Endothelial cell of umbilical vein (primary cell): ENCODE data around the gene LHFPL2. TPM values are rescaled to one million over a fixed set of nuclear protein-coding genes. Genes with fewer than 3 reads are reported as not detected.
A peak's percentile ranks its signal among the peaks of the same experiment; 100 is the strongest.

Experiments
- Bru-seq: library from RNA; stranded (reverse); fragments of 400-500 nt; gene quantifications from one replicate; lab custom pipeline; 2021; lab: Mats Ljungman, UMichigan
- BruChase-seq, 2 experiments: library from RNA; stranded (reverse); fragments of 400-500 nt; gene quantifications; one replicate each; lab custom pipeline; 2021; lab: Mats Ljungman, UMichigan
- BruUV-seq: library from RNA; stranded (reverse); fragments of 400-500 nt; replicated peaks from 2 replicates; lab custom pipeline; 2021; lab: Mats Ljungman, UMichigan
- CTCF ChIA-PET: fragments of 300-600, 350-600 bp; sonication (Branson Sonifier 250); formaldehyde crosslinking; loops from one replicate; lab custom pipeline; 2021; ENCODE audit warnings: antibody characterized with exemption, inconsistent platforms; lab: Charles Lee
- POLR2A ChIA-PET: fragments of 300-600, 350-600 bp; sonication (Branson Sonifier 250); formaldehyde crosslinking; loops from one replicate; lab custom pipeline; 2021; ENCODE audit warnings: antibody characterized with exemption, inconsistent platforms; lab: Charles Lee
- DNase-seq: peaks from one replicate; pipeline ENCODE4 v3.0.0-alpha.2; 2011; ENCODE audit warnings: low read depth, low spot score
- FAIRE-seq: peaks from 2 replicates; lab custom pipeline; 2011; peaks lifted over from hg19 to GRCh38; lab: Jason Lieb, UNC
- H2AFZ ChIP-seq: 2 replicates; pipeline ENCODE4 v1.6.0; 2012; ENCODE audit warnings: low read depth, low read length, control low read depth, inconsistent platforms
- H3K27ac ChIP-seq: 2 replicates; pipeline ENCODE4 v1.5.1; 2011; ENCODE audit warnings: low read depth, mild to moderate bottlenecking, control low read depth, low read length, moderate library complexity; ENCODE audit not compliant: insufficient read depth
- H3K27me3 ChIP-seq, 2 experiments: 2 replicates each; pipeline versions ENCODE4 v1.6.0 to v1.6.1; 2011; ENCODE audit warnings: low read length in 2 of 2, mixed read lengths in 1 of 2; ENCODE audit not compliant: control insufficient read depth in 2 of 2, insufficient read depth in 2 of 2
- H3K36me3 ChIP-seq, 2 experiments: 2 replicates in 1 of 2; 3 replicates in 1 of 2; pipeline ENCODE4 v1.5.1; 2011; ENCODE audit warnings: low read length in 2 of 2, mild to moderate bottlenecking in 1 of 2, moderate library complexity in 1 of 2; ENCODE audit not compliant: control insufficient read depth in 2 of 2, insufficient read depth in 2 of 2; ENCODE audit errors: extremely low read depth in 1 of 2
- H3K4me1 ChIP-seq: 3 replicates; pipeline ENCODE4 v1.5.1; 2011; ENCODE audit warnings: mild to moderate bottlenecking, low read length; ENCODE audit not compliant: control insufficient read depth, insufficient read depth; ENCODE audit errors: extremely low read depth
- H3K4me2 ChIP-seq: 2 replicates; pipeline ENCODE4 v1.6.1; 2011; ENCODE audit warnings: low read length, control low read depth, mixed read lengths; ENCODE audit not compliant: insufficient read depth
- H3K4me3 ChIP-seq, 3 experiments: fragments of 200-600 bp in 1 of 3; sonication (generic), shearing (Covaris generic) in 1 of 3; replicated peaks in 1 of 3; 2 replicates each; pipeline ENCODE4 v1.5.1; 2011 to 2016; ENCODE audit warnings: control low read depth in 3 of 3, low read length in 3 of 3, mild to moderate bottlenecking in 2 of 3, inconsistent platforms in 1 of 3, low read depth in 1 of 3, moderate library complexity in 1 of 3; ENCODE audit not compliant: insufficient read depth in 1 of 3
- H3K79me2 ChIP-seq: 2 replicates; pipeline ENCODE4 v1.6.0; 2012; ENCODE audit warnings: low read length, inconsistent platforms; ENCODE audit not compliant: control insufficient read depth, insufficient read depth
- H3K9ac ChIP-seq: replicated peaks from 2 replicates; pipeline ENCODE3; 2011; ENCODE audit warnings: low read length, control low read depth; ENCODE audit not compliant: insufficient read depth; ENCODE audit errors: extremely low read depth
- H3K9me1 ChIP-seq: replicated peaks from 3 replicates; pipeline ENCODE4 v1.6.0; 2011; ENCODE audit warnings: mild to moderate bottlenecking, low read length; ENCODE audit not compliant: control insufficient read depth, insufficient read depth; ENCODE audit errors: extremely low read depth
- H3K9me3 ChIP-seq: replicated peaks from 2 replicates; pipeline ENCODE4 v1.5.1; 2012; ENCODE audit warnings: low read length, inconsistent platforms; ENCODE audit not compliant: control insufficient read depth, insufficient read depth
- H4K20me1 ChIP-seq: replicated peaks from 2 replicates; pipeline ENCODE3; 2011; ENCODE audit warnings: mild to moderate bottlenecking, low read length; ENCODE audit not compliant: control insufficient read depth, insufficient read depth; ENCODE audit errors: extremely low read depth
- CTCF ChIP-seq, 2 donors: IDR thresholded peaks; 1 replicate in 1 of 2; 2 replicates in 1 of 2; pipeline ENCODE4 v1.5.1; 2011; ENCODE audit warnings: low read length in 2 of 2, mild to moderate bottlenecking in 2 of 2, moderate library complexity in 2 of 2, control low read depth in 1 of 2, inconsistent platforms in 1 of 2, low read depth in 1 of 2; ENCODE audit not compliant: insufficient read depth in 1 of 2; ENCODE audit errors: extremely low read depth in 1 of 2
- EZH2 ChIP-seq: IDR thresholded peaks from 2 replicates; pipeline ENCODE4 v1.6.1; 2012; ENCODE audit warnings: borderline replicate concordance, low read depth, mild to moderate bottlenecking, moderate library complexity, low read length, inconsistent platforms; ENCODE audit not compliant: severe bottlenecking
- FOS ChIP-seq: IDR thresholded peaks from 2 replicates; pipeline ENCODE4 v1.6.1; 2011; ENCODE audit warnings: mild to moderate bottlenecking, low read length, moderate library complexity, borderline replicate concordance; ENCODE audit not compliant: insufficient read depth
- GATA2 ChIP-seq: IDR thresholded peaks from 2 replicates; pipeline ENCODE4 v1.7.0; 2011; ENCODE audit warnings: low read depth, mild to moderate bottlenecking, moderate library complexity, mixed read lengths, low read length; ENCODE audit not compliant: insufficient read length, insufficient read depth
- JUN ChIP-seq: IDR thresholded peaks from 2 replicates; pipeline ENCODE4 v1.6.1; 2011; ENCODE audit warnings: borderline replicate concordance, low read depth; ENCODE audit not compliant: insufficient read length, insufficient read depth
- MAX ChIP-seq: IDR thresholded peaks from 2 replicates; pipeline ENCODE4 v1.6.1; 2011; ENCODE audit not compliant: insufficient read depth, insufficient read length
- MYC ChIP-seq: IDR thresholded peaks from one replicate; pipeline ENCODE4 v1.6.1; 2011; ENCODE audit warnings: mild to moderate bottlenecking, low read depth, low read length
- POLR2A ChIP-seq: IDR thresholded peaks from 2 replicates; pipeline ENCODE4 v1.6.1; 2012; ENCODE audit warnings: low read depth, mild to moderate bottlenecking, control low read depth, low read length
- POLR2AphosphoS5 ChIP-seq: IDR thresholded peaks from 2 replicates; pipeline ENCODE4 v1.6.1; 2012; ENCODE audit warnings: low read depth, mild to moderate bottlenecking, control low read depth, low read length, moderate library complexity; ENCODE audit not compliant: insufficient read depth
- dilution Hi-C: fragments of 300-500 bp; cut with MboI; formaldehyde crosslinking; loops from one replicate; pipeline ENCODE4 v1.15.0; 2019; ENCODE audit warnings: low sequenced_read_pairs; ENCODE audit not compliant: extremely low pct_ligation_motif_present
- intact Hi-C: fragments of 100-400 bp; cut with micrococcal nuclease; formaldehyde crosslinking; loops from one replicate; pipeline ENCODE4 v1.10.0; 2022
- long read RNA-seq: library from polyadenylated mRNA; stranded (forward); transcript quantifications from one replicate; pipeline ENCODE4 v2.0.0, GENCODE V29; 2021
- polyA minus RNA-seq, 3 experiments: library from RNA; depleted of rRNA, polyadenylated mRNA; stranded (reverse); fragments of >200 nt; gene quantifications; 1 replicate in 1 of 3; 2 replicates in 2 of 3; pipeline ENCODE4 v1.2.3, GENCODE V29; 2011
- polyA plus RNA-seq, 4 experiments: library from polyadenylated mRNA; depleted of rRNA in 3 of 4; stranded (reverse) in 3 of 4; unstranded in 1 of 4; fragments of >200 nt; gene quantifications; 2 replicates each; pipeline versions ENCODE4 v1.2.1 to v1.2.3, GENCODE V29; 2011 to 2012; ENCODE audit warnings: missing spikeins in 1 of 4
- total RNA-seq: library from RNA; stranded (reverse); gene quantifications from 2 replicates; pipeline ENCODE4 v1.2.3, GENCODE V29; 2021

Gene LHFPL2
- 26.8 and 36.3 TPM in 2 replicates for total RNA-seq
- 9.3 and 9.6 TPM in 2 replicates for polyA plus RNA-seq
- polyA plus RNA-seq (2011; cell fraction: cytosol; rRNA removed), result 8.1 and 9.5 TPM in 2 replicates
- 19.9 and 20.5 TPM in 2 replicates for polyA plus RNA-seq (2011; cell fraction: nucleus; rRNA removed)
- polyA plus RNA-seq (2012), result 34.9 and 35.2 TPM in 2 replicates
- polyA minus RNA-seq, result 29.7 and 34.7 TPM in 2 replicates
- polyA minus RNA-seq (2011; cell fraction: cytosol; rRNA and poly(A)+ RNA removed), result 2.4 TPM
- polyA minus RNA-seq (2011; cell fraction: nucleus; rRNA and poly(A)+ RNA removed), result 46.8 and 57.6 TPM in 2 replicates
- Bru-seq, nascent RNA, result percentile 90 among the genes with signal in this experiment
- percentile 70 among the genes with signal in this experiment for BruChase-seq, experiment 1, labeled RNA remaining after a 6-hour chase
- percentile 73 among the genes with signal in this experiment for BruChase-seq, experiment 2, labeled RNA remaining after a 2-hour chase
- long read RNA-seq, full-length matches to known transcripts, result 12 of 33 reads
- long read RNA-seq, partial matches to known transcripts, result 3 of 33 reads
- long read RNA-seq, other reads (novel, unspliced or antisense), result 18 of 33 reads

- no peak for TF ChIP-seq GATA2
- TF ChIP-seq POLR2AphosphoS5, result peak; percentile 11
- H2AFZ ChIP-seq, result peak within 1 kb of the TSS; percentile 68
- FAIRE-seq (no peak), DNase-seq (peak; percentile 77)
- no peaks in the 10 kb centered on the region for H3K9me3 ChIP-seq
- H3K4me2 ChIP-seq, result peak within 1 kb of the TSS; percentile 85
- peaks cover 19% of the 10 kb centered on the region for H3K4me1 ChIP-seq
- intact Hi-C loops (loop anchor here (1.0 to 5.0 kb wide), 4 partner anchors 181 to 334 kb away; partner anchors contain the start of gene SCAMP1), dilution Hi-C loops (no loop called here)
- peaks cover 32% of the 10 kb centered on the region for H3K79me2 ChIP-seq
- ChIA-PET CTCF (interaction anchor here (0.8 to 3.3 kb wide), 13 partner anchors 10 to 336 kb away, joined by 3 to 13 read pairs (median 4); no protein-coding TSS in a partner anchor), POLR2A (interaction anchor here (0.7 to 1.6 kb wide), 3 partner anchors 9 to 122 kb away, joined by 3 to 4 read pairs (median 3); no protein-coding TSS in a partner anchor)
- peak within 1 kb of the TSS; percentile 38 to 78 (median 62) for H3K4me3 ChIP-seq
- no peaks in the 10 kb centered on the region for H4K20me1 ChIP-seq
- H3K27me3 ChIP-seq, result no peaks in the 10 kb centered on the region
- H3K36me3 ChIP-seq, result no peaks in the 10 kb centered on the region
- H3K9ac ChIP-seq, result peak within 1 kb of the TSS; percentile 95
- no peaks in the 10 kb centered on the region for H3K9me1 ChIP-seq
- BruUV-seq, result no TSS peak
- H3K27ac ChIP-seq, result peak within 1 kb of the TSS; percentile 82
Measured at GRCh38 chr5:78648359-78649210, at the start of gene LHFPL2. LHFPL2 (minus strand) TSS chr5:78648772; CDS start chr5:78510213, 138,559 bp downstream.

GRCh38 chr5:78696637-78697036 lies 48.1 kb upstream of the LHFPL2 start:
- TF ChIP-seq MYC (no peak), GATA2 (peak; percentile 79), MAX (no peak), FOS (peak; percentile 46), POLR2A (no peak), JUN (peak; percentile 60), CTCF (IDR thresholded peaks at IDR 0.05; ENCODE audit: extremely low read depth in 1 of 2, insufficient read depth in 1 of 2, low read depth in 1 of 2, low read length in 2 of 2) (no peak), EZH2 (no peak), POLR2AphosphoS5 (no peak)
- H3K27me3 ChIP-seq, result no peaks in the 10 kb centered on the region
- no peaks in the 10 kb centered on the region for H3K36me3 ChIP-seq
- peak overlapping the region; percentile 57 for H3K4me2 ChIP-seq
- H3K27ac ChIP-seq, result no peak overlapping the region
- ChIA-PET POLR2A (no interaction called here), CTCF (interaction anchor here (1.6 kb wide), 1 partner anchor 190 kb away, joined by 4 read pairs; no protein-coding TSS in a partner anchor)
- no TSS peak for BruUV-seq
- FAIRE-seq (peak; percentile 82), DNase-seq (peak; percentile 53)
- no peaks in the 10 kb centered on the region for H3K79me2 ChIP-seq
- H3K9me1 ChIP-seq, result no peaks in the 10 kb centered on the region
- H3K4me1 ChIP-seq, result peaks cover 18% of the 10 kb centered on the region
- intact Hi-C loops, result no loop called here
- H3K4me3 ChIP-seq, result no peak overlapping the region
- no peaks in the 10 kb centered on the region for H4K20me1 ChIP-seq
- H2AFZ ChIP-seq, result no peak overlapping the region
- no peak overlapping the region for H3K9ac ChIP-seq
- no peaks in the 10 kb centered on the region for H3K9me3 ChIP-seq
- dilution Hi-C loops, result no loop called here
